GM21619 (cell line): ENCODE results near the gene GNAI2.
"Not testable (repeated sequence)": the region's sequence is repeated elsewhere in the genome, so short reads cannot be mapped to it uniquely, and the experiment has no call there.

ENCODE experiments used
- ATAC-seq: cut with Tn5 transposase; IDR thresholded peaks from one replicate; pipeline ENCODE4 v1.9.1; 2021; ENCODE audit not compliant: unreplicated experiment

Gene GNAI2

DNA sequence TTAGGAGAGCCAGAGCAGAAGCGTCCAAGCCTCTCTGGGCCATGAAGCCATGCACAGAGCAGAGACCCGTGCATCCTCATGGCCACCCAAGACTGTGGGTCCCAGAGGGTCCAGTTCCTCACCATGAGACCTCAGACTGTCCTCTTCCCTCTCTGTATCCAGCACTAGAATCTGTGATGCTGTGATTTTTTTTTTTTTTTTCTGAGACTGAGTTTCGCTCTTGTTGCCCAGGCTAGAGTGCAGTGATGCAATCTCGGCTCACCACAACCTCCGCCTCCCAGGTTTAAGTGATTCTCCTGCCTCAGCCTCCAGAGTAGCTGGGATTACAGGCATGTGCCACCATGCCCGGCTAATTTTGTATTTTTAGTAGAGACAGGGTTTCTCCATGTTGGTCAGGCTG is 8.8 kb downstream of the GNAI2 start:
- not testable (repeated sequence) for ATAC-seq

DNA sequence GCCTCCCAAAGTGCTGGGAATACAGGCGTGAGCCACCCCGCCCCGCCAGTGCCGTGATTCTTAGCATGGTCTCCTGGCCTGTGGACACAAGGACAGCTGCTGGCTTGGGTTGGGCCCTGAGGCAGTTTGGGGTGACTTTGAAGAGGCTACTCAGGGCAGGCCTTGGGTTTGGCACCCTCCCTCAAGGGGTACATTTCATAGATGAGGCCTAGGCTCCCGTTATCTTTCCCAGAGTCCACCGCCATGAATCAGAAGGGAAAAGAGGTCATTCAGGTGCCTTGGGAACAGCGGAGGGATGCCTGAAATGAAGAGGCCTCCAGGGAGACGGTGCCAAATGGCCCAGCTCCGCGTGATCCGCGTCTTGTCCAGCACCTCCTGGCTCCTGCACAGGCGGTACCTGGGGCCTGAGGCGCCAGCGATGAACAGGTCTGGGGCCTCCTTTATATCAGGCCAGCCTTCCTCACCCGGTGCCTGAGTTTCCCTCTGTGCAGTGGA is 9.3 kb downstream of the GNAI2 start:
- no peak for ATAC-seq

DNA sequence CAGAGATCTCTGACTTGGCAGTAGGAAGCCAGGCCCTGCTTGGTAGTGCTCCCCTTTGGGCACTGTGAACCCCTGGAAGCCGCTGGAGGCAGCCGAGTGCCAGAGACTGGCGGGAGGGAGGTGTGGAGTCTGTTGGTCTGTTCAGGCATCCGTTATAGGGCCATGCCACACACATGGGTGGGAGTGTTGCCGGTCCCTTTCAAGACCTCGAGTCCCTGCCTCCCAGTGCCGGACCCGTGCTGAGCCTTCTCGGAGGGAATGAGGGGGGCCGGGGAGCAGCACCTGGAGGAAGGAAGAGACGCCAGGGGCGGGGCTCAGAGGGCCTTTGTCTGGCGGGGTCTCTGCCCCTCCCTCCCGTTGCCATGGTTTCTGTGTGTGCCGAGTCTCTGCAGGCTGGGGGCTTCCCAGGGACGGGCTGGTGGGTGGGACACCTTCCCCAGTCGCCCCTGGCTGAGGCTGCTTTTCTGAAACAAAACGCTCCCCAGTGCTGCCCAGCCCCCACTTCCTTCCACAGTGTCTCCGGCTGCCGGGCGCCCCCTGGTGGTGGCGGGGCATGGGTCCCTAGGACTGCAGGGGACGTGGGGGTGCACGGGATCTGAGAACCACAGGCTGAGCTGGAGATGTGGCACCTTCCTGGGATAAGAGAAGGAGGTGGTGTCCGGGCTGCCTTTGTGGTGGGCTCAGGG is 10.0 kb downstream of the GNAI2 start:
- peak; percentile 49 for ATAC-seq

DNA sequence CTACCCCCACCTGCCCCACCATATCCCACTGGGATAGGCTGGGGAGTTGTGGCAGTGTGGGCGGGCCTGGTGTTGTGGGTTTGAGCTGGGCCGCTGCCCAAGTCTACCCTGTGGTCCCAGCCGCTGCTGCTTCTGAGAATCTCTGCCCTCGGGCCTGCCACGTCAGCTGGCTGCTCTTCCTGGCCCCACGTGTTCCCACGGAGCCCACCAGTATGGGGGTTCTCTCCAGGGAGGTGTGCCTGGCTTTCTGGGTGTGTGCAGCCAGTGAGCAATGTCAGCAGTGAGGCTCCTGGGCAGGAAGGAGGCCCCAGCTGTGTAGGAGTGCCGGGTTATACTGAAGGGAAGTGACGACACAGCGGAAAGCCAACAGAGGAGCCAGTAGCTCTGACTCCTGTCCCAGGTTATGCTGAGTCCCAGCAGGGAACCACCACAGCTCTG is 10.5 kb downstream of the GNAI2 start:
- ATAC-seq, result peak; percentile 43

DNA sequence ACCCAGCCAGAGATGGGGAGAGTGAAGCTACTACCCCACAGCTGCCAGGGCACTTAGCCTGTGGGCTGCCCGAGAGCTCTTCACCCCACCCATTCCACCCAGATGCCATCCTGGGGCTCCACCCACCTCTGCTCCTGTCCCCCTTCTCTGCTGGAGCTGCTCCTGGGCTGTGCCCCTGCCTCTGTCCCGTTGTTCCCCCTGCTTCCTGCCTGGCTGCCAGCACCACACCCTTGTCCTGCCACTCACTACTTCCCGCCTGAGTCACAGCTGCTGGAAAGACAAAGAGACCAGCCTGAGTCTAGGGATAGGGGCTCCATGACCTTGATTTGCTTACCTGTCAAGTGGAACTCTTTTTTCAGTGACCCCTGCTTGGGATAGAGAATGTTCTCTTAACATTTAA is 12.4 kb downstream of the GNAI2 start:
- no peak for ATAC-seq

DNA sequence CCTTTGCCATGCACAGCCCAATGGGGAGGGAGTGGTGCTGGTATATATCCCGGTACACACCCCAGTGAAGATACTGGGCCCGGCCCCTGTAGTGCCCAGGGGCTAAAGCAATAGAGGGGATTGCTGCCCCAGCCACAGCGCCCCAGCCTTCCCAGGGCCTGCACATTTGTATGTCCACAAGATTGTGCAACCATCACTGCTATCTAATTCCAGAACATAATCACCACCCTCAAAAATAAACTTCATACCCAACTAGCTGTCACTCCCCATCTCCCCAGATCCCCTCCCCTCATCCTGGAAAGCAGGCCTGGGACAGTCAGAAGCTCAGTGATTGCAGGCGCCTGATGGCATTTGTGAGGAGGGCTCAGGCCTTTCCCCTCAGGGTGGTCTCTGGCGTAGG is 13.5 kb downstream of the GNAI2 start:
- no peak for ATAC-seq

DNA sequence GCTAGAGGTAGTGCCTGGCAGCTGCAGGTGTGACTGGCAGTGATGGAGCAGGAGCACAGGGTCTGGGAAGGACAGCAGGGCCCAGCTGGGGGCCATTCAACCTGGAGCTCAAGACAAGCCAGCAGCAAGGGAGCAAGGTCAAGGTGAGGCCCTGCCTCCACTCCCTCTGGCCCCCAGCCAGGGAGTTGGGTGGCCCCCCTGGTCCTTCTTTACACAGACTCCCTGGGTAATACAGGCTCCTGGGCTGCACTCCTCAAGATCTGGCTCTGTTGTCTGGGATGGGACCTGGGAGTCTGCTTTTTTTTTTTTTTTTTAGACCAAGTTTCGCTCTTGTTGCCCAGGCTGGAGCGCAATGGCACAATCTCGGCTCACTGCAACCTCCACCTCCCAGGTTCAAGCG is 14.5 kb downstream of the GNAI2 start:
- ATAC-seq, result no peak

DNA sequence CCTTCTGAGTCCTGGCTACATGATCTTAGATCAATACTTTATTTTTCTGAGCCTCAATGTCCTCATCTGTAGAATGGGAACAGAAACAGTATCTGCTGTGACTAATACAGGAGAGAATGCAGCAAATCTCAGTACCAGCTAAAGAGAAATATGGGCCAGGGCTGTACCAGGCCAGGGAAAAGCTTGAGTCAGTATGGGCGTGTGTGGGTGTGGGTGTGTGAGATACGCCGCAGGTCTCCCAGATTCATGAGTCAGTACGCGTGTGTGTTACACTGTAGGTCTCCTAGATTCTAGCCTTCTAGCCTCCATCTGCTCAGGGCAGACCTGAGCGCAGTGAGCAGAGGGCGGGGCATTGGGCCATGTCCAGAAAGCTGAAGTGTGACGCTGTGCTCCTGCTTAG is 15.2 kb downstream of the GNAI2 start:
- ATAC-seq, result no peak

DNA sequence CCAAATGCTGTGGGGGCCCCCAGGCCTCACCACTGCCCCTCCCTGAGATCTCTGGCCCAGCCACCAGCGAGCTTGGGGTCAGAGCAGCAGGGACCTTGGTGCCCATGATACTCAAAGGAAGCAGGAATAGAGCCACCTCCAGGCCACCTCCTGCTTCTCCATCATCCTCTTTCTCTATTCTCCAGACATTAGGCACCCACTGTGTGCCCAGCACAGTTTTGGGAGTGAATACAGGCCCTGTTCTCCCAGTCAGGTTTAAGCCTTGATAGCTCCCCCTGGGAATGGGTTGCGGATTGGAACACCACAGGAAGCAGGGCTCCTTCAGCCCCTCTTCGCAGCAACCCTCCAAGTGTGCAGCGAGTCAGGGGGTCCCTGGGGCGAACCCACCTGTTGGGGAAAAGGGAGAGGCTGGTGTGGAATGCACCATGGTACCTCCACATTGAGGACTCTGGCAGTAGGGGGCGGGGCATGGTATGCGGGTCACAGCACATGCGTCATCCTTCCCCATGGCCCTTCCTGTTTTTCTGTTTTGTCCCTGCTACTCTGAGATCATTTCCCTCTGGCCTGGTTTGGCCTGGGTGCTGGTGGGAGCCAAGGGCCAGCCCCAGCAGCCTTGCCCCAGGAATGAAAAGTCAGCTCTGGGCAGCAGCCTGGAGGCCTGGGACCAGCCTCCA is 18.7 kb downstream of the GNAI2 start:
- no peak for ATAC-seq

DNA sequence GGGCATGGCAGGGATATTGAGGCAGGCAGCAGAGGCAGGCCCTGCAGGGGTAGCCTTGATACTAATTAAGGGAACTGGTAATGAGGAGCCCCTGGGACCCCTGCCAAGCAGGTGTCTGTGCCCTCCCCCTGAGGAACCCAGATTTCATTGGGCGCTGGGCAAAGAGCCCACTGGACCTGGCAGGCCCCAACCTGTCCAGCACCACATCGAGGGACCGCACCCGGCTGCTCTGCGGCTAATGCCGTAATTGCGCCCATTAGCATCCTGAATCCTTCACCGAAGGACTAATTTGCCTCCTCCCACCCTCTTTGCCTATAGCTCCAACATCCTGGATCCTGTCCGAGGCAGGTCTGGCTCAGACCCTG is 19.2 kb downstream of the GNAI2 start:
- no peak for ATAC-seq

DNA sequence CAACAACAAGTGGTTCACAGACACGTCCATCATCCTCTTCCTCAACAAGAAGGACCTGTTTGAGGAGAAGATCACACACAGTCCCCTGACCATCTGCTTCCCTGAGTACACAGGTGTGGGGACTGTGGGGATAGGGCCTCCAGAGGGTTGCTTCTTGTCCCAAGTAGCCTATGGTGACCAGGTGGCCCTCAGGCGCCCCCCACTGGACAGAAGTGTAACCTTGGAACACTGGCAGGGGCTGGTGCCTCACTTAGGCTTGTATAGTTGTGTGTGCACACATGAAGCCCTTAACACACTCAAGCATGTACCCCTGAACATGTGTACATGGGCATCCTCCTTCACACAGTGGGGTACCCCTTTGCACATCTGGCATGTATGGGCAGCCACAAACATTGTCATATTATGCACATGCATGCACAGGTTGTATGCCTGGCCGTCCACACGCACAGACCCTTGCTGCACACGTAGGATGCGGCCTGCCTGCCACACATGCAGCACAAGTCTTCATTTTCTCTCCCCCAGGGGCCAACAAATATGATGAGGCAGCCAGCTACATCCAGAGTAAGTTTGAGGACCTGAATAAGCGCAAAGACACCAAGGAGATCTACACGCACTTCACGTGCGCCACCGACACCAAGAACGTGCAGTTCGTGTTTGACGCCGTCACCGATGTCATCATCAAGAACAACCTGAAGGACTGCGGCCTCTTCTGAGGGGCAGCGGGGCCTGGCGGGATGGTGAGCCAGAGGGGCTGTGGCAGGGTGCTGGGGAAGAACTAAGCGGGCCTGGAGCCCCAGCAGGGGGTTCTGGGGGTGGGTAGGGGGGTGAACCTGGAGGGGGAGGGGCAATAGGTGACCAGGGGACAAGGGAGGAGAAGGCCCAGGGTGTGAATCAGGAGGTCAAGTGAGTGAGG is 21.2 kb downstream of the GNAI2 start:
- no peak for ATAC-seq

DNA sequence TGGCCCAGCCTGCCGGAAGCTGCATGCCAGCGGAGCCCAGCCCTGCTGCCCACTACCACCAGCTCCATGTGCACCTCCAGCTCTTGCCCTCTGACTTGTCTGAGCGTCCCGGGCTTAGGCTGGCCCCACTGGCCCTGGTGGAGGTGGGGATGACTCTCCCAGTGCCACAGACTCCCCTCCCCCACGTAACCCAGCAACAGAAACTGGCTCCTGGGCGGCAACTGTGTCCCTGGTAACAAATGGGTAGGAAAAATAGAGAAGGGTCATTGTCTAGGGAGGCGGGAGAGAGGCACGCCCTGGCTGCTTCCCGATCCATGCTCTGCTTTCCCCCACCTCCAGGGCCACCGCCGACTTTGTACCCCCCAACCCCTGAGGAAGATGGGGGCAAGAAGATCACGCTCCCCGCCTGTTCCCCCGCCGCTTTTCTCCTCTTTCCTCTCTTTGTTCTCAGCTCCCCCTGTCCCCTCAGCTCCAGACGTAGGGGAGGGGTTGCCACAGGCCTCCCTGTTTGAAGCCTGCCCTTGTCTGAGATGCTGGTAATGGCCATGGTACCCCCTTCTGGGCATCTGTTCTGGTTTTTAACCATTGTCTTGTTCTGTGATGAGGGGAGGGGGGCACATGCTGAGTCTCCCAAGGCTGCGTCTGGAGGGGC is 22.2 kb downstream of the GNAI2 start:
- no peak for ATAC-seq

DNA sequence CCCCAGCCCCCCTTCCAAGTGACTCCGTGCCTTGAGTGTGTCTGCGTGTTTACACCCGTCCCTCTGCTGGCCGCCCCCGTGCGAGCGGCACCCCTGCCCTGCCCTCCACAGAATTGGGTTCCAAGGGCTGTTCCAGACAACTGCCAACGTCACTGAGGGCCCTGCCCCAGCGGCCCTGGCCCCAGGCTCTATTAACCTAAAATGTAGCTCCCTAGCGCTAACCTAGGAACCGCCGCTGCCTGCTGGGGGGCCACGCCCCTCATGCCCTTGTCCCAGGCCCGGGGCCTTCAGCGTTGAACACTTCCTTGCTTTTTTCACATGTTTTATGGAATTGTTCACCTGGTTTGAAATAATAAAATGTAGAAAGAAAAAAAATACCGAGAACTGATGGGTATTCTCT is 23.0 kb downstream of the GNAI2 start:
- no peak for ATAC-seq

DNA sequence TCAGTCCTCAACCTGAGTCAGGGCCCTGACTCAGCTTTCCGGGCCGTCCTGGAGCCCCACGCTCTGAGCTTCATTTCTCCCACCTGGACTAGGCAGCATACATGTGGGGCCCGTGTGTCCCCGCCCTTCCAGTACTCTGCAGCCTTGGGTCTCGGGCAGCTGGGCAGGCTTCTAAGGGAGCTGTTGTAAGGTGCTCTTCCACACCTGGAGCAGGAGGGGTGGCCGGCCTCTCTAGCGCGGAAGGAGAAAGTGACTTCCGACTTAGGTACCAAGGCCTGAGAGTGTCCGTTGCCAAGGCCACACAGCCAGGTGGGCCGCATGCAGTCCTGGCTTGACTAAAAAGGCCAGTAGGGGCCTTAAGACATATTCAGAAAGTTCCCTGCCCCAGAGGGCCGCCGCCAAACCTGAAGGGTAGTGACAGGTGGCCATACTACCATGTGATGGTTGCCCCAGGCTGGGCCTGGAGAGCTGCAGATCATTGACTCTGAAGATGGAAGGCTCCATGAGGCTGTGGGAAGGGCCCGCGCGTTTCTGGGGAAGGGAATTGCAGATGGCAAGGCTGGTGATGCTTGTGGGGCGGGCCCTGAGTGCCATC is 23.5 kb downstream of the GNAI2 start:
- peak; percentile 8 for ATAC-seq

DNA sequence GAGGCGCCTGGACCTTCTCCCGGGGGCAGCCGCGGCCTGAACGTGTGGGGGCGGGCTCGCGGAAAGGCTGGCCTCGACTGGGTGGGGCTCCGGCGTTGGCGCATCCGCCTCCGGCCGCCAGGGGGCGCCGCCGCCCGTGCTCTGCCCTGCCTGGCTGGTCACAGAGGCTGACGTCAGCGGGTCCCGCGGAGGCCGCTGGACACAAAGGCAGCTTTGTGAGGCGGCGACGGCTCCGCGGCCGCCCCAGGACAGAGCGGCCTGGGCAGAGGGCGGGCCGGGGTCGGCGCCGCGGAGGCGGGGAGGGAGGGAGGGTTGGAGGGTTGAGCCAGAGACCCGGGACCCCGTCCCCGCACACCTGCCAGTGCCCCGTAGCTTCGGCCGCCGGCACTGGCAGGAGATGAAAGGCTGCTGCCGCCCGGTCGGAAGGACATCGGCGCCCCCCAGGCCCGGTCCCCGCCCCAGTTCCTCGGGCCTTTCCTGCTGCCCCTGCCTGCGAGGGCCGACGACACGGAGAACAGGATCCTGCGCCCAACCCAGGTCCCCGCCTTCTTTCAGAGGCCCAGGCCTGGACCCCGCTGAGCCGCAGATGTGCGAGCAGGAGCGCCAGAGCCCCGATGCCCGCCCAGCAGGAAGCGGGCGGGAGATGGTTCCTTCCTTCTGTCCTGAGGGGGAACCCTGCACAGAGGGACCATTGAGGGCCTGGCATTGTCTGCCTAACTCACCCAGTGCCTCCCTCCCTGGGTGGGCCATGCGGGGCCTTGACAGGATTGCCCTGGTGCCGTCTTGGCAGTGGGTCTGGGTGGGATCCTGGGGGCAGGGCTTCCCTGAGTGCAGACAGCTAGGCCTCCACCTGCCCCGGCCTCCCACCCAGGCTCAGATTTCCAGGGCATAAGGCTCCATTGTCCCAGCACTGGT is 24.3 kb downstream of the GNAI2 start:
- peak; percentile 77 for ATAC-seq

DNA sequence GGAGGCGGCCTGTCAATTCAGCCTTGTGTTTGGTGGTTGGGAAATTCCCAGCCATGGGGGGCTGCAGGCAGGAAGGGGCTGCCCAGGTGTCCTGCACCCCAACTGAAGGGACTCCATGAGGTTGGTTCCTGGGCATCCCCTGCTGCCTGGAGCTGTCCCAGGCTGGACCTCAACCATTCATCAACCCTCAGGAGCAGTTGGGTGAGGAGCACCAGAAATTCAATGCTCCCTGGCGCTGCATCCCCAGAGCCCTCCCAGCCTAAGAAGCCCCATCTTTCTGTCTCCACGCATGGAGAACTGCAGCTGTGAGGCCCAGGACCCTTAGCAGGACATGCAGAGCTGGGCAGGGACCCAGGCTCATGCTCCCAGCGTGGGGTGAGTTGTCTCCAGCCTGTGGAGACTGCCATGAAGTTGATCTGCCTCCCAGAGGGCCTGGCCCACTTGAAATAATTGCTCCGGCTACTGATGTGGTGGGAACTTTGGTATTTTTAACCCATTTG is 25.0 kb downstream of the GNAI2 start:
- no peak for ATAC-seq

DNA sequence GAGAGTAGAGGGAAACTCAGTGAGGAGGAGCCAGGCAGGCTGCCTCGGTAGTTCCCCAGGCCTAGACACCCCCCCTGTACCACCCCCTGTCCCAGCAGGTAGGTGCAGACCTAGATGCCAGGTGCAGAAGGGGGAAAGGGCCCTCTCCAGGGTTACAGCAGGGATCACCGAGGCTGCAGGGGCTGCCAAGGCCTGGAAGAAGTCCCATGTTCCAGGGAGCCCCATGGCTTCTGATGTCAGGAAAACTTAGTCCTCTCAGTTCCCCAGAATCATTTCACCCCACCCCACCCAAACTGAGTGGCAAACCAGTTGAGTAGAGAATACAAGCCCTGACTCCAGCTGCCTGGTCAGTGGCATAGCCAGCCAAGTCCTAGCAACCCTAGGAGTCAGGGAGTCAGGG is 25.5 kb downstream of the GNAI2 start:
- ATAC-seq, result no peak

DNA sequence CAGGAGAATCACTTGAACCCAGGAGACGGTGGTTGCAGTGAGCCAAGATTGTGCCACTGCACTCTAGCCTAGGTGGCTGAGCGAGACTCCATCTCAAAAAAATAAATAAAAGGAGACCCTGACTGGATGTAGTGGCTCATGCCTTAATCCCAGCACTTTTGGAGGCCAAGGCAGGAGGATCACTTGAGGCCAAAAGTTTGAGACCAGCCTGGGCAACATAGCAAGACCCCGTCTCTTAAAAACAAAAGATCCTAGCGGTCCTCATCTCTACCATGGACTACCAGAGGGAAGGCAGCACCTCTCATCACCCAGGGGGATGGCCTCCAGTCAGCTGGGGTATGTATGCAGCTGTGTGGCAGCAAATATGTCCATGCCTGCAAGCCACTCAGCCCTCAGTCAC is 26.2 kb downstream of the GNAI2 start:
- not testable (repeated sequence) for ATAC-seq

DNA sequence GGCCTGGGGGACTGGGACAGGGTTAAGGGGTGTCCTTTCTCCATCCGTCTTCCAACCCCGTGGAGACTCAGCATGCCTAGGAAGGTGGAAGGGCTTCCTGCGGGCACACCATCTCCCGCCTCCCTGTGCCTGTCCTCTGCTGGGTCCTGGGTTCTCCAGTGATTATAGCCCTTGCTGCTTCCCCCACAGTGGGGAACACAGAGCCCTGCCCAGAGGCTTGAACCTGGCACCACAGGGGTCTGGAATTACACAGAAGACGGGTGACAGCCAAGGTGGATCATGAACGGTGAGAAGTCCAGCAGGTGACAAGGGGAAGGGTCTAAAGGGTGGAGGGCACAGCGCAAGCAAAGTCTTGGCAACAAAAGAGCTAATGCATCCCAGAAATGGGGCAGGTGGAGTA is 26.8 kb downstream of the GNAI2 start:
- no peak for ATAC-seq
